CD14-positive monocyte (primary cell): ENCODE measurements around the gene RFPL4A. TPM values are rescaled to one million over a fixed set of nuclear protein-coding genes. Genes with fewer than 3 reads are reported as not detected.
A peak's percentile ranks its signal among the peaks of the same experiment; 100 is the strongest.
"Not testable (repeated sequence)": the region's sequence is repeated elsewhere in the genome, so short reads cannot be mapped to it uniquely, and the experiment has no call there.

Experiments used
- DNase-seq, 3 donors: peaks; one replicate each; pipeline ENCODE4 v3.0.0-alpha.2; 2011 to 2022
- H2AFZ ChIP-seq: 2 replicates; pipeline ENCODE4 v1.6.0; 2012; ENCODE audit warnings: mild to moderate bottlenecking, low read depth, low read length, inconsistent platforms; ENCODE audit not compliant: insufficient read depth, poor library complexity, severe bottlenecking
- H3K27ac ChIP-seq, 2 donors: 1 replicate in 1 of 2; 2 replicates in 1 of 2; pipeline ENCODE4 v1.5.1; 2012 to 2013; ENCODE audit warnings: low read length in 2 of 2, control low read depth in 1 of 2, inconsistent platforms in 1 of 2, low read depth in 1 of 2, mild to moderate bottlenecking in 1 of 2
- H3K27me3 ChIP-seq, 2 donors: one replicate each; pipeline versions ENCODE4 v1.6.0 to v1.6.1; 2011 to 2013; ENCODE audit warnings: low read length in 2 of 2; ENCODE audit not compliant: control insufficient read depth in 2 of 2, insufficient read depth in 2 of 2
- H3K36me3 ChIP-seq, 2 donors: replicated peaks in 1 of 2; 1 replicate in 1 of 2; 2 replicates in 1 of 2; pipeline versions ENCODE4 v1.5.1 to v1.6.1; 2012 to 2013; ENCODE audit warnings: low read length in 2 of 2, control low read depth in 1 of 2, inconsistent platforms in 1 of 2, mild to moderate bottlenecking in 1 of 2; ENCODE audit not compliant: insufficient read depth in 2 of 2, control insufficient read depth in 1 of 2
- H3K4me1 ChIP-seq, 2 donors: 1 replicate in 1 of 2; 2 replicates in 1 of 2; pipeline versions ENCODE4 v1.5.1 to v1.6.1; 2012 to 2013; ENCODE audit warnings: low read length in 2 of 2, control low read depth in 1 of 2, inconsistent platforms in 1 of 2, mild to moderate bottlenecking in 1 of 2, moderate library complexity in 1 of 2; ENCODE audit not compliant: insufficient read depth in 2 of 2, control insufficient read depth in 1 of 2
- H3K4me2 ChIP-seq: replicated peaks from 2 replicates; pipeline ENCODE3; 2012; ENCODE audit warnings: low read length, moderate library complexity, mild to moderate bottlenecking; ENCODE audit not compliant: poor library complexity, severe bottlenecking; ENCODE audit errors: extremely low read depth
- H3K4me3 ChIP-seq, 3 experiments: fragments of 200-600 bp in 1 of 3; sonication (generic) in 1 of 3; replicated peaks in 1 of 3; 1 replicate in 2 of 3; 2 replicates in 1 of 3; pipeline ENCODE4 v1.5.1; 2011 to 2013; ENCODE audit warnings: low read length in 3 of 3, mild to moderate bottlenecking in 3 of 3, control low read depth in 2 of 3, low read depth in 2 of 3, inconsistent platforms in 1 of 3, moderate library complexity in 1 of 3
- H3K79me2 ChIP-seq: 2 replicates; pipeline ENCODE4 v1.6.0; 2012; ENCODE audit warnings: mild to moderate bottlenecking, control low read depth, inconsistent platforms, low read length, moderate library complexity; ENCODE audit not compliant: insufficient read depth
- H3K9ac ChIP-seq: 2 replicates; pipeline ENCODE4 v1.6.0; 2017; ENCODE audit warnings: low read length, mild to moderate bottlenecking; ENCODE audit not compliant: insufficient read depth, poor library complexity, severe bottlenecking
- H3K9me3 ChIP-seq, 2 donors: replicated peaks in 1 of 2; 1 replicate in 1 of 2; 2 replicates in 1 of 2; pipeline versions ENCODE4 v1.5.1 to v1.6.1; 2012 to 2013; ENCODE audit warnings: low read length in 2 of 2, control low read depth in 1 of 2; ENCODE audit not compliant: control insufficient read depth in 1 of 2, insufficient read depth in 1 of 2
- H4K20me1 ChIP-seq: 2 replicates; pipeline ENCODE4 v1.6.0; 2012; ENCODE audit warnings: mild to moderate bottlenecking, low read length, control low read depth, moderate library complexity; ENCODE audit not compliant: insufficient read depth
- H3K27ac Mint-ChIP-seq, 7 donors: one replicate each; pipeline ENCODE4 v1.8.0; 2020; ENCODE audit warnings: mild to moderate bottlenecking in 7 of 7, mixed read lengths in 7 of 7, moderate library complexity in 6 of 7, inconsistent platforms in 2 of 7
- H3K27me3 Mint-ChIP-seq, 3 donors: one replicate each; pipeline ENCODE4 v1.8.0; 2021 to 2022; ENCODE audit warnings: low read depth in 3 of 3, mild to moderate bottlenecking in 3 of 3, mixed read lengths in 3 of 3, moderate library complexity in 3 of 3, inconsistent platforms in 1 of 3
- H3K36me3 Mint-ChIP-seq, 2 donors: one replicate each; pipeline ENCODE4 v1.8.0; 2020; ENCODE audit warnings: mixed read lengths in 2 of 2, inconsistent platforms in 1 of 2, mild to moderate bottlenecking in 1 of 2
- H3K4me1 Mint-ChIP-seq: one replicate; pipeline ENCODE4 v1.8.0; 2020; ENCODE audit warnings: mild to moderate bottlenecking, mixed read lengths
- H3K4me3 Mint-ChIP-seq, 2 donors: one replicate each; pipeline ENCODE4 v1.8.0; 2020; ENCODE audit warnings: mild to moderate bottlenecking in 2 of 2, mixed read lengths in 2 of 2, moderate library complexity in 1 of 2
- H3K9me3 Mint-ChIP-seq, 7 donors: one replicate each; pipeline ENCODE4 v1.8.0; 2020 to 2022; ENCODE audit warnings: mixed read lengths in 7 of 7, mild to moderate bottlenecking in 6 of 7, moderate library complexity in 6 of 7, inconsistent platforms in 2 of 7
- WGBS: methylation state at CpG from one replicate; pipeline ENCODE4 v1.1.5; 2013; ENCODE audit warnings: missing lambda C conversion rate; ENCODE audit not compliant: insufficient coverage; 5-methylcytosine and 5-hydroxymethylcytosine counted together
- intact Hi-C, 2 donors: fragments of 100-400 bp; cut with micrococcal nuclease; formaldehyde crosslinking; loops; one replicate each; pipeline versions ENCODE4 v1.15.0 to v1.15.1; 2023
- polyA plus RNA-seq, 3 donors: library from polyadenylated mRNA; depleted of rRNA in 1 of 3; unstranded in 2 of 3; stranded (reverse) in 1 of 3; fragments of 300-500 nt in 2 of 3; fragments of >200 nt in 1 of 3; fragmentation: Illumina TruSeq in 2 of 3; gene quantifications; 1 replicate in 2 of 3; 2 replicates in 1 of 3; pipeline ENCODE4 v1.2.3, GENCODE V29; 2012 to 2021
- TF ChIP-seq, protein P1 (sequence below): fragments of 200-600 bp; IDR thresholded peaks from one replicate; pipeline ENCODE4 v1.8.0; 2022; ENCODE audit warnings: antibody characterized with exemption, mild to moderate bottlenecking

Gene RFPL4A
- polyA plus RNA-seq, 3 donors, result 0.33 to 8.4 (median 7.9) TPM

DNA sequence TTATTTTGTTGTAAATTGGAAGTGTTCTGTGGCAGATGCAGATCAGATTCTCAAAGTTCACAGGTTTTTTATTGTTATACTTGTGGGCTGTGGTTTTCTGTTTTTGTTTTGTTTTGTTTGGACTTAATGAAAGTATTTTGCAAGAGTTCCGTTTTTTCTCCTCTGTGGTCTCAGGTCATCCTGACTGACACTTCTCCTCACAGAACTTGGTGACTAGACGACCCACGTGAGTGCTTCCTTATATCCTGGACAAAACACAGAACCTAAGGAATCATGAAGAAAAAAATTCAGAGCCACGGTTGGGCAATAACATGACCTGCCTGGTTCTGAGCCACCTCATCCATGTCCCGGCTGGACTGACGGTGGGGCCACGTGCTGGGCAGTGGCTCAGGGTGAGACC, 7.6 kb downstream of the RFPL4A start:
- Histone ChIP-seq H3K4me3 (no peak overlapping the region), H2AFZ (no peak overlapping the region), H4K20me1 (no peaks in the 10 kb centered on the region), H3K9me3 (peaks cover 0 to 8% of the 10 kb centered on the region in 2 donors), H3K4me2 (no peak overlapping the region), H3K9ac (no peak overlapping the region), H3K4me1 (peaks cover 0 to 37% of the 10 kb centered on the region in 2 donors), H3K27me3 (no peaks in the 10 kb centered on the region), H3K79me2 (no peaks in the 10 kb centered on the region), H3K27ac (peak overlapping the region in 1 of 2 donors; percentile 53), H3K36me3 (no peaks in the 10 kb centered on the region)
- intact Hi-C loops, result no loop called here
- Mint-ChIP-seq H3K36me3 (no peaks in the 10 kb centered on the region), H3K4me3 (no peak overlapping the region), H3K27ac (peak overlapping the region in 2 of 7 donors; percentile 56 to 82), H3K27me3 (peaks cover 0 to 3% (median 0%) of the 10 kb centered on the region in 3 donors), H3K9me3 (peaks cover 8 to 25% (median 22%) of the 10 kb centered on the region in 7 donors), H3K4me1 (peaks cover 1% of the 10 kb centered on the region)
- DNase-seq, result peak in 1 of 3 donors; percentile 87
- TF ChIP-seq, protein P1, sequence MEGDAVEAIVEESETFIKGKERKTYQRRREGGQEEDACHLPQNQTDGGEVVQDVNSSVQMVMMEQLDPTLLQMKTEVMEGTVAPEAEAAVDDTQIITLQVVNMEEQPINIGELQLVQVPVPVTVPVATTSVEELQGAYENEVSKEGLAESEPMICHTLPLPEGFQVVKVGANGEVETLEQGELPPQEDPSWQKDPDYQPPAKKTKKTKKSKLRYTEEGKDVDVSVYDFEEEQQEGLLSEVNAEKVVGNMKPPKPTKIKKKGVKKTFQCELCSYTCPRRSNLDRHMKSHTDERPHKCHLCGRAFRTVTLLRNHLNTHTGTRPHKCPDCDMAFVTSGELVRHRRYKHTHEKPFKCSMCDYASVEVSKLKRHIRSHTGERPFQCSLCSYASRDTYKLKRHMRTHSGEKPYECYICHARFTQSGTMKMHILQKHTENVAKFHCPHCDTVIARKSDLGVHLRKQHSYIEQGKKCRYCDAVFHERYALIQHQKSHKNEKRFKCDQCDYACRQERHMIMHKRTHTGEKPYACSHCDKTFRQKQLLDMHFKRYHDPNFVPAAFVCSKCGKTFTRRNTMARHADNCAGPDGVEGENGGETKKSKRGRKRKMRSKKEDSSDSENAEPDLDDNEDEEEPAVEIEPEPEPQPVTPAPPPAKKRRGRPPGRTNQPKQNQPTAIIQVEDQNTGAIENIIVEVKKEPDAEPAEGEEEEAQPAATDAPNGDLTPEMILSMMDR, result no peak
- 49% methylated on average over 5 of the region's 7 CpGs for WGBS

DNA sequence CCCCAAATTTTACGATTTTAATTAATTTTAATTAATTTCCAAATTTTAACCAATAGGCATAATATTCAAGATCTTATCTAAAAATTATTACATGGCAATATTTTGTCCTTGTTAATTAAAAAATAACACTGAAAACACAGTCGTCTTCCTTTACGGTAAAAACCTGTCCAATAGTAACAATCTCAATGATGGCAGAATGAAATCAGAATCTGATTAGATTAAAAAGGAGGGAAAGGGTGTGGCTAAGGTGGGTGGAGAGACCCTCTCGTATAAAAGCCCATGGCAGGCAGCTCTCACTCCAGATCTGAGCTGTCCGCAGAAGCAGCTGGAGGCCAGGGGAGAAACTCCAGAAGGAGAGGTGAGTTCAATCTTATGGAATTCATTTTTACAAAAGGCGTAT, 9.9 kb downstream of the RFPL4A start, which contains the start of gene RFPL4AL1:
Gene RFPL4AL1, plus strand, starts transcription at position 301 of the 400 bp plus-strand sequence. CDS start 2,687 bp downstream, outside the sequence.
- Histone ChIP-seq H3K4me1 (peaks cover 0 to 37% of the 10 kb centered on the region in 2 donors), H3K27ac (peak within 1 kb of the TSS in 1 of 2 donors; percentile 35)
- H3K27me3 ChIP-seq, H4K20me1 ChIP-seq, H3K4me2 ChIP-seq, H3K4me1 Mint-ChIP-seq, H3K9me3 ChIP-seq, DNase-seq, H3K27me3 Mint-ChIP-seq, H3K4me3 ChIP-seq, H3K36me3 ChIP-seq, H3K4me3 Mint-ChIP-seq, H3K79me2 ChIP-seq, H2AFZ ChIP-seq, H3K36me3 Mint-ChIP-seq, intact Hi-C loops, H3K9ac ChIP-seq: not testable (repeated sequence)
- peak within 1 kb of the TSS in 1 of 7 donors; percentile 17 for H3K27ac Mint-ChIP-seq
- 72% methylated on average over 2 of the region's 6 CpGs for WGBS
- peaks cover 8 to 25% (median 21%) of the 10 kb centered on the region in 7 donors for H3K9me3 Mint-ChIP-seq

DNA sequence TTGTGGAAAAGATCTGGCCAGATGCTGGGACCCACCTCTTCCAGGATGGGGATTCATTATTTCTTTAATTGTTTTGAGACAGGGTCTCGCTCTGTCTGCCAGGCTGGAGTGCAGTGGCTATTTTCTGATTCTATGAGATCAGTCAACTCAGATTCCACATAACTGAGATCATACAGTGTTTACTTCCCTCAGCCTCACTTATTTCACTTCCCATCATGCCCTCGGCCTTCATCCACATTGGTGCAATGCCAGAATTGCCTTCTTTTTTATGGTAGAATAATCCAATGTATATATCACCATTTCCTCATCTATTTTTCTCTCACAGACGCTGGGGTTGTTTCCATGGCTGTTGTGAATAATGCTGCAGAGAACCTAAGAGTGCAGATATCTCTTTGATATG, 10.7 kb downstream of the RFPL4A start:
- H3K9ac ChIP-seq, H3K4me3 ChIP-seq, H3K4me2 ChIP-seq, H3K79me2 ChIP-seq, H3K27me3 ChIP-seq, H2AFZ ChIP-seq, H3K27ac ChIP-seq, H3K27ac Mint-ChIP-seq, H3K36me3 Mint-ChIP-seq, H3K36me3 ChIP-seq, H3K4me1 Mint-ChIP-seq, DNase-seq, H3K4me3 Mint-ChIP-seq, H3K27me3 Mint-ChIP-seq, H3K9me3 ChIP-seq, intact Hi-C loops, H4K20me1 ChIP-seq: not testable (repeated sequence)
- peaks cover 0 to 37% of the 10 kb centered on the region in 2 donors for H3K4me1 ChIP-seq
- H3K9me3 Mint-ChIP-seq, result peaks cover 8 to 25% (median 21%) of the 10 kb centered on the region in 7 donors
- WGBS, result no CpG with 5 or more reads among the region's 3 CpGs
